ENCODE results near the gene ZNF263. TPM values are rescaled to one million over a fixed set of nuclear protein-coding genes. Genes with fewer than 3 reads are reported as not detected.

ZNF263 gene
- total RNA-seq = 10 to 100 TPM; 41.4 to 59.5 TPM

GRCh38 chr16:3282730-3283542, at the start of gene ZNF263:
ZNF263 (plus strand) TSS chr16:3283491; CDS start chr16:3283819, 328 bp downstream.
- peaks cover 3% of the 10 kb centered on the region for H3K9me3 ChIP-seq
- peak within 1 kb of the TSS; percentile 84 for H3K4me3 ChIP-seq
- H3K27ac ChIP-seq = peak within 1 kb of the TSS; percentile 97 to 99
- H3K27me3 ChIP-seq (replicated peaks; ENCODE audit: insufficient read depth) = no peaks in the 10 kb centered on the region
- H3K4me1 ChIP-seq (ENCODE audit: control insufficient read depth in 1 of 2, low read depth in 2 of 2) = peaks cover 14 to 28% of the 10 kb centered on the region in 2 donors
- peak; percentile 91 for DNase-seq (ENCODE audit: low spot score)
- ATAC-seq (ENCODE audit: insufficient number of reproducible peaks, low FRiP score, low read depth) = peak; percentile 100
- TF ChIP-seq CTCF (IDR thresholded peaks at IDR 0.05) = no peak
- peaks cover 12% of the 10 kb centered on the region for H3K36me3 ChIP-seq

- ATAC-seq (ENCODE audit: insufficient number of reproducible peaks, low FRiP score, low read depth) = no peak
- Histone ChIP-seq H3K27me3 (replicated peaks; ENCODE audit: insufficient read depth) (no peaks in the 10 kb centered on the region), H3K27ac (peak overlapping the region; percentile 97), H3K36me3 (peaks cover 34% of the 10 kb centered on the region), H3K4me3 (peak overlapping the region; percentile 93), H3K4me1 (ENCODE audit: control insufficient read depth in 1 of 2, low read depth in 2 of 2) (peaks cover 6 to 15% of the 10 kb centered on the region in 2 donors), H3K9me3 (no peaks in the 10 kb centered on the region)
- no peak for TF ChIP-seq CTCF (IDR thresholded peaks at IDR 0.05)
- no peak for DNase-seq (ENCODE audit: low spot score)
Observed at GRCh38 chr16:3234543-3234856, 48.8 kb upstream of the ZNF263 start.

- peak within 1 kb of the TSS; percentile 97 for H3K27ac ChIP-seq
- DNase-seq (ENCODE audit: low spot score) (peak; percentile 82), ATAC-seq (ENCODE audit: insufficient number of reproducible peaks, low FRiP score, low read depth) (peak; percentile 83)
- no peaks in the 10 kb centered on the region for H3K9me3 ChIP-seq
- H3K4me1 ChIP-seq (ENCODE audit: control insufficient read depth in 1 of 2, low read depth in 2 of 2) = peaks cover 6 to 15% of the 10 kb centered on the region in 2 donors
- no peak for TF ChIP-seq CTCF (IDR thresholded peaks at IDR 0.05)
- H3K27me3 ChIP-seq (replicated peaks; ENCODE audit: insufficient read depth) = no peaks in the 10 kb centered on the region
- peaks cover 29% of the 10 kb centered on the region for H3K36me3 ChIP-seq
- H3K4me3 ChIP-seq = peak within 1 kb of the TSS; percentile 93
Observed at GRCh38 chr16:3234857-3235561, 48.3 kb upstream of the ZNF263 start, which contains the start of gene ZNF200. ZNF200 (minus strand) TSS chr16:3235158; CDS start chr16:3233755, 1,403 bp downstream.

- no peak for DNase-seq (ENCODE audit: low spot score)
- H3K27ac ChIP-seq = no peak overlapping the region
- TF ChIP-seq CTCF (IDR thresholded peaks at IDR 0.05) = no peak
- H3K4me1 ChIP-seq (ENCODE audit: control insufficient read depth in 1 of 2, low read depth in 2 of 2) = peaks cover 6 to 15% of the 10 kb centered on the region in 2 donors
- no peak overlapping the region for H3K4me3 ChIP-seq
- H3K9me3 ChIP-seq = no peaks in the 10 kb centered on the region
- H3K36me3 ChIP-seq = peaks cover 18% of the 10 kb centered on the region
- ATAC-seq (ENCODE audit: insufficient number of reproducible peaks, low FRiP score, low read depth) = no peak
- no peaks in the 10 kb centered on the region for H3K27me3 ChIP-seq (replicated peaks; ENCODE audit: insufficient read depth)
Observed at GRCh38 chr16:3235856-3236669, 47.2 kb upstream of the ZNF263 start.
